SJCRH30 (cell line): ENCODE measurements around the gene RYR2. TPM values are rescaled to one million over a fixed set of nuclear protein-coding genes. Genes with fewer than 3 reads are reported as not detected.

Source experiments
- DNase-seq, 2 experiments: peaks; one replicate each; pipeline ENCODE4 v3.0.0-alpha.2; 2015 to 2020
- H3K27ac ChIP-seq: fragments of 250-450 bp; sonication (Bioruptor Pico); 2 replicates; pipeline ENCODE4 v1.5.1; 2020; ENCODE audit warnings: mild to moderate bottlenecking, moderate library complexity
- H3K27me3 ChIP-seq: fragments of 250-450 bp; sonication (Bioruptor Pico); 2 replicates; pipeline ENCODE4 v1.5.1; 2020; ENCODE audit warnings: mild to moderate bottlenecking, moderate library complexity
- H3K36me3 ChIP-seq: fragments of 250-450 bp; sonication (Bioruptor Pico); 2 replicates; pipeline ENCODE4 v1.5.1; 2020; ENCODE audit warnings: mild to moderate bottlenecking, moderate library complexity
- H3K4me1 ChIP-seq: fragments of 250-450 bp; sonication (Bioruptor Pico); 2 replicates; pipeline ENCODE4 v1.5.1; 2020; ENCODE audit warnings: mild to moderate bottlenecking, moderate library complexity
- H3K4me3 ChIP-seq: fragments of 250-450 bp; sonication (Bioruptor Pico); 2 replicates; pipeline ENCODE4 v1.5.1; 2020; ENCODE audit warnings: mild to moderate bottlenecking, moderate library complexity
- H3K9me3 ChIP-seq: fragments of 250-450 bp; sonication (Bioruptor Pico); replicated peaks from 2 replicates; pipeline ENCODE4 v1.5.1; 2020; ENCODE audit warnings: mild to moderate bottlenecking, moderate library complexity
- total RNA-seq: library from RNA; depleted of rRNA; stranded (reverse); fragments of >200 nt; shearing (Covaris generic); gene quantifications from 2 replicates; pipeline ENCODE4 v1.2.3, GENCODE V29; 2014; rRNA removed

The RYR2 gene
- total RNA-seq, 1 experiment from 2014 or later: 1.3 TPM

DNA sequence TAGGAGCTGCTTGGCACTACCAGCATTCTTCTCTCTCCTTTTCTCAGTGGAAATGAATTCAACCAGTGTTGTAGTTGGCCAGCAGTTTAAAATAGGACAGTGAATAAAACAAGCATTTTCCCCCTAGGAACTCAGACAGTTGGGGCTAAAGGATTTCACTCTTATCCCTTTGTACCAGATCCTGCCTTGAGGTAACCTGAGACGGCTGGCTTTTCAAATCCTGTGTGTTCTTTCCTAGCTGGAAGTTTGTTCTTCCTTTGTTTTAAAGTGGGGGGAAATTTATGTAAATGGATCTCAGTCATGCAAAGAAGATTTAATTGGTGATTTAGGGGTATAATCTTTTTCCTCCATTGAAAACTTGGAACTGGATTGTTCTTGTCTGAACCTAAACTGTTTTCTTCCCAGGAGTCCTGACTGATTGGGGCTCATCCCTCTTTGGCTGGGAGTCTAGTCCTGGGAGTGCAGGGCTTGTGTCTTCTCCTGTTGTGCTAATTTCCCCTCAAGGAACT is 825.5 kb downstream of the RYR2 start:
- Histone ChIP-seq H3K36me3 (no peaks in the 10 kb centered on the region), H3K9me3 (no peaks in the 10 kb centered on the region), H3K27ac (no peak overlapping the region), H3K27me3 (no peaks in the 10 kb centered on the region), H3K4me3 (no peak overlapping the region), H3K4me1 (peaks cover 3% of the 10 kb centered on the region)
- peak in 1 of 2 experiments; percentile 38 for DNase-seq

DNA sequence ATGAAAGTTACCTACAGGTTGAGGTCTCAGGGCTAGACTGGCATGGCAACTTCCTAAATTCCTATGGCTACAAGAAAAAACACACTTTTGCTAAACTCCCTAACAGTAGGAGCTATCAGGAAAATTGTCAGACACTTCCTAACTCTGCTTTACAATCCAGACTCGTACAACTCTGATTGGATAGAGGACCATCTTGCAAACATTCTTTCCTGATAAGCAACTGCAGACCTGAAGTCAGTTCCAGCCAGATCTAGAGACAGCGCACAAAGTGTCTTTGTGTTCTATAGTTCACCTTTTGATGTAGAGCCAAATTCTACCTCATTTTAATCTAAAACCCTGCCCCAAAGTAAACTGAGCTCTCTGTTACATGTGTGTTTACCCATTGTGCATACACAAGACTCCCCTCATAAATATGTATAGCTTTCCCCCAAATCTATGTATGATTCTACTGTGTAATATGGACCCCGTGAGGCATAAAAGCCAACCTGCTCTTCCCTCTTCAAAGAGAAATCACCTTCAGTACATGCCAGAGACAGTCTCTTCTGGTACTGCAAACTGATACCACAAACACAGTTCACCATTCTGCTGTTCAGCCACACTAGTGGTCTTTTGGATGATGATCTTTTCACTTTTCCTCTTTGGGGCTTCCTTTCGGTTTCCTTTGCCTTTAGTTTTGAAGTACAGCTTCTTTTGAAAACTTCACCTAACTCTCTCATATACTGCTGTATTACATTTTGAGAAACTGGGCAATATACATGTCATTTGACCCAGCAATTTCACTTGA is 827.0 kb downstream of the RYR2 start:
- no peaks in the 10 kb centered on the region for H3K27me3 ChIP-seq
- H3K4me3 ChIP-seq: no peak overlapping the region
- no peaks in the 10 kb centered on the region; the same call in 1 of the 2 replicates for H3K36me3 ChIP-seq
- no peaks in the 10 kb centered on the region for H3K9me3 ChIP-seq
- no peak for DNase-seq
- no peak overlapping the region for H3K27ac ChIP-seq
- H3K4me1 ChIP-seq: peaks cover 17% of the 10 kb centered on the region

DNA sequence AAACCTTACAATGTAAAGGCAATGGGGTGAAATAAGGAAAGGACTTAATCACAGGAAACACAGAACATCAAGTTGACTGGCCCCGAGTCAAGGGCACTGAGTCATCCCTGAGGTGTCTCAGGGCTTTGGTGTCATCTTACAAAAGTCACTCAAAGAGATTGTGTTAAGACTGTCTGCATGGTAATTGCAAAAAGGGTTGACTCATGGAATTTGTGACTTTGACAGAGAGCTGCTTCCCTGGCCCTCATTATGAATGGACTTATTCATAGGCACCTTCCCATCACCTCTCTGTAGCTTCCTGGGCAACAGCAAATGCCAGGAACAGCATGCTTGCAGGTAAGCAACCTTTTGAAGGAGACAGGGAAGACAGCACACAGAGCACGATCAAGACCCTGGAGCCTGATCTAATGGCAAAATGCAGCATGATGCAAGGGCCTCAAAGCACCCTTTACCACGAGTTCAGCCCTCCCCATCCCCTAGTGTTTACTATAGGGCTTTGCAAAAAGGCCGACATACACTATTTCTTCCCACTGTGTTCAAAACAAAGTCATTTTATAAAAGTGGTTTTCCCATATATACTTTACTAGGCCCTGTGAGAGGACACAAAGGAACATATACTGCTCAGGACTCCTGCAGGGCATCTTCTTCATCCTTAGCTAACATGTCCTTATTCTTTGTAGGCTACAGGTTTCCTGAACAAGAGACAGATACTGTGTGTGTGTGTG is 831.7 kb downstream of the RYR2 start:
- H3K27ac ChIP-seq: peak overlapping the region; percentile 50
- no peaks in the 10 kb centered on the region; the same call in 1 of the 2 replicates for H3K36me3 ChIP-seq
- no peaks in the 10 kb centered on the region for H3K27me3 ChIP-seq
- H3K4me1 ChIP-seq: peaks cover 43% of the 10 kb centered on the region
- H3K9me3 ChIP-seq: no peaks in the 10 kb centered on the region
- DNase-seq: peak; percentile 62 to 79
- no peak overlapping the region for H3K4me3 ChIP-seq

DNA sequence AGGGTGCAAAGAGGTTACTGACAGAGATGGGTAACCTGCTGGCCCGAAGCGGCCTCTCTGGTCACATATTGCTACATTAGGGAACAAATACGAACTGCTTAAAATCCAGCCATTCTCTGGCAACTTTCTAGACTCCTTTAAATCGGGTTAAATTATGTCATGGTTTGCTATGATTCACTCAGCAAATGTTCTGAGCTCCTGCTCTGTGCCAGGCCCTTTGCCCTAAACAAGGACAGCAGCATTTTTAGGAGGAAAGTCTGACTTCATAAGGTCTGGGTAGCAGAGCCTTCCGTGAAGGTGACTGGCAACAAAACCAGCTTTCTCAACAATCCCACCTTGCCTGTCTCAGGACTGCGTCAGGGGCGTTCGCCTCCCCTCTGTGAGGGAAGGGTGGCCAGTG is 833.3 kb downstream of the RYR2 start:
- Histone ChIP-seq H3K4me3 (no peak overlapping the region), H3K36me3 (no peaks in the 10 kb centered on the region; the same call in 1 of the 2 replicates), H3K27me3 (no peaks in the 10 kb centered on the region), H3K27ac (no peak overlapping the region), H3K4me1 (peaks cover 53% of the 10 kb centered on the region), H3K9me3 (no peaks in the 10 kb centered on the region)
- DNase-seq: no peak

DNA sequence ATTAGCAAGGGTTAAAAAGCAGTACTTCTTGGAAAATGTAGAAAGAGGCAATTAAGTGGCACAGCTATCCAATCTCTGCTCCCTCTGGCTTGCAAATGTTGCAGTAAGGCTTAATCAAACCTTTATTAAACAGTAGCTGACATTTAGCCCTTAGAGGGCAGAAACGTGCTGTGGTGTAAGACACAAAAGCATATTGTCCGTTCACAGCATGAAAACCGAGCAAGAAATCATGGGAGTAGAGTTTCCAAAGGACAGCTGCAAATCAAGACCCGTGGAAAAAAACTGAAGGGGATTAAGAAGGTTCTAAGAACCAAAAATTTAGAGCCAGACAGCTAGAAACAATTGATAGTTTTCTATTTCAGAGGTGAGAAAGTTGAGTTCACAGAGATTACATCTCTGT is 835.6 kb downstream of the RYR2 start:
- peaks cover 52% of the 10 kb centered on the region for H3K4me1 ChIP-seq
- no peak overlapping the region for H3K4me3 ChIP-seq
- no peaks in the 10 kb centered on the region for H3K27me3 ChIP-seq
- peak; percentile 39 to 80 for DNase-seq
- H3K9me3 ChIP-seq: no peaks in the 10 kb centered on the region
- H3K36me3 ChIP-seq: no peaks in the 10 kb centered on the region; the same call in 1 of the 2 replicates
- H3K27ac ChIP-seq: peak overlapping the region; percentile 46

DNA sequence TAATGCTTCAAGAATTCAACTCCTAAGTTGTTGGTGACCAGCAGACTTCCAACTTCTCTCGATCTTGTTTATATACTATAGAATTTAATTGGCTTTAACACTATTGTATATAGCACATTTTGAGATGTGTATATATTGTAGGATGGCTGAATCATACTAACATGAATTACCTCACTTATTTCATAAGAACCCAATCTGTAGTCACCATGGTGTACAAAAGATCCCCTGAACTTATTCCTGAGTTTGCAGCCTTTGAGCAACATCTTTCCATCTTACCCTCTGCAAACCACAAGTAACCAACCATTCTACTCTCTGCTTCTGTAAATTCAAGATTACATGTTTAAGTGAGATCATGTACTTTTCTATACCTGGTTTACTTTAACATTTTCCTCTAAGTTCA is 836.4 kb downstream of the RYR2 start:
- no peak for DNase-seq
- Histone ChIP-seq H3K4me1 (peaks cover 45% of the 10 kb centered on the region), H3K36me3 (no peaks in the 10 kb centered on the region), H3K27me3 (no peaks in the 10 kb centered on the region), H3K4me3 (no peak overlapping the region), H3K27ac (no peak overlapping the region; the same call in 1 of the 2 replicates), H3K9me3 (no peaks in the 10 kb centered on the region)

DNA sequence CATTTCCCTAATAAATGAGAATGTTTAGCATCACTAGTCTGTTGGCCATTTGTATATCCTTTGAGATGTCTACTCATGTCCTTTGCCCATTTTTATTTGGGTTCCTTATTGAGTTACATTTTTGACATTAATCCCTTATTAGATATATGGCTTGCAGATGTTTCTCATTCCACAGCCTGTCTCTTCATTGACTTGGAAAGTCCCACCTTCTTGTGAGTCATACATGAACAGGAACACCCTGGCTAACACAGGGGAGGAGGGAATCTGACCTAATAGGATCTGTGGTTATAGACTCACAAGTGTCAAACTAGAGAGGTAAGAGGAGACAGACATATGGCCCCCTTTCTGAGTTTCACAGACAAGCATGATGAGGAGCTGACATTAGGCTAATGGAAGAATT is 837.2 kb downstream of the RYR2 start:
- no peaks in the 10 kb centered on the region for H3K9me3 ChIP-seq
- H3K27me3 ChIP-seq: no peaks in the 10 kb centered on the region
- no peak overlapping the region for H3K4me3 ChIP-seq
- peak; percentile 26 to 50 for DNase-seq
- H3K27ac ChIP-seq: 0 out of 2 replicates have a peak overlapping the region, but pooled peaks have one; percentile 8
- no peaks in the 10 kb centered on the region for H3K36me3 ChIP-seq
- peaks cover 37% of the 10 kb centered on the region for H3K4me1 ChIP-seq

Other genes with a start within 250 kb of the RYR2 start
- 32.1 and 35.4 TPM in 2 replicates for gene MTR, start 246.9 kb upstream of the RYR2 start, total RNA-seq
- gene MT1HL1, start 37.7 kb upstream of the RYR2 start, total RNA-seq: not detected in 2 replicates